GM10248 (cell line): Measurements from ENCODE around the gene NTF3.

Experiments used
- CTCF ChIA-PET: fragments of 300-600 bp; sonication (Branson Sonifier 250); formaldehyde crosslinking; extraction: SDS; loops from one replicate; lab custom pipeline; 2021; ENCODE audit warnings: antibody characterized with exemption; lab: Yijun Ruan, JAX
- POLR2A ChIA-PET: fragments of 350-650 bp; sonication (Branson Sonifier 250); formaldehyde crosslinking; extraction: SDS; loops from one replicate; lab custom pipeline; 2020; ENCODE audit warnings: antibody characterized with exemption; lab: Yijun Ruan, JAX
- DNase-seq: peaks from one replicate; pipeline ENCODE4 v3.0.0; 2012; ENCODE audit errors: extremely low spot score
- TF ChIP-seq, protein P1 (sequence below): IDR thresholded peaks from 2 replicates; pipeline ENCODE4 v1.5.1; 2012; ENCODE audit warnings: mild to moderate bottlenecking, low read depth; ENCODE audit errors: extremely low read depth, missing control alignments, control extremely low read depth

NTF3 gene

DNA sequence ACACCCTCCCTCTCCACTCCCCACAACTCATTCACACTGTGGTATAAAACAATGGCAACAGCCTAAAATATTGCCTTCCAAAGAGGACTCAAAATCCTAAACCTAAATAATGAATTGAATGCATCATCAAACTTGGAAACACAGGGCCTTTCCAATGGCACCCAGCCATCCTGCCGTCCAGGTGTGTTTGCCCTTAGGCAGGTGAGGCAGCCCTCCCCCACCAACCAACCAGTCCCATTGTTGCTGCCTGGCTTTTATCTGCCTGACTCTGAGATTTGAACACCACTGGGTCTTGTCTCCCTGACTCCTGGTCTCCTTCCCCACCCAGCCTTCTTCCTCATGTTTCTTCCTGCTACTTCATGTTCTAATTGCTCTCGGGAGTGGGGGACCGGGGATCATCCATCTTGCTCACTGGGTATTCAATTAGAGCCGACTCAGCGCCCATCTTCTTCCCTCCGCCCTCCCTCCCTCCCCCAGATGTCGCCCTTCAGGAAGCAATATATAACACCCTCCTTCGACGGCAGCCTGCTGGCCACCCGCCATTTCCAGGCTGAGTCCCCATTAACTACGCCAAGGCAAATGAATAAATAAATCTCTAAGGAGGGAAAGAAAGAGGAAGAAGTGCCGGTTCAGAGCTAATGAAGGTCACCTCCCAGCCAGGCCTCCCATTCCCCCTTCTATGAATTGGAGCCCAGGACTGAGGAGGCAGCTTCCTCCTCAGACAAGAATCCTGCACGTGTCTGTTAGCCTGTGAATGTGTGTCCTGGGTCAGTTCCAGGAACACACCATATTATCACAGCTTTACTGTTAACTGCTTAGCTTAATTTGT is 36.3 kb upstream of the NTF3 start:
- DNase-seq = no peak
- CTCF ChIA-PET = interaction anchor here (1.1 kb wide), 1 partner anchor 39 kb away, joined by 3 read pairs; no protein-coding TSS in a partner anchor
- TF ChIP-seq, protein P1, sequence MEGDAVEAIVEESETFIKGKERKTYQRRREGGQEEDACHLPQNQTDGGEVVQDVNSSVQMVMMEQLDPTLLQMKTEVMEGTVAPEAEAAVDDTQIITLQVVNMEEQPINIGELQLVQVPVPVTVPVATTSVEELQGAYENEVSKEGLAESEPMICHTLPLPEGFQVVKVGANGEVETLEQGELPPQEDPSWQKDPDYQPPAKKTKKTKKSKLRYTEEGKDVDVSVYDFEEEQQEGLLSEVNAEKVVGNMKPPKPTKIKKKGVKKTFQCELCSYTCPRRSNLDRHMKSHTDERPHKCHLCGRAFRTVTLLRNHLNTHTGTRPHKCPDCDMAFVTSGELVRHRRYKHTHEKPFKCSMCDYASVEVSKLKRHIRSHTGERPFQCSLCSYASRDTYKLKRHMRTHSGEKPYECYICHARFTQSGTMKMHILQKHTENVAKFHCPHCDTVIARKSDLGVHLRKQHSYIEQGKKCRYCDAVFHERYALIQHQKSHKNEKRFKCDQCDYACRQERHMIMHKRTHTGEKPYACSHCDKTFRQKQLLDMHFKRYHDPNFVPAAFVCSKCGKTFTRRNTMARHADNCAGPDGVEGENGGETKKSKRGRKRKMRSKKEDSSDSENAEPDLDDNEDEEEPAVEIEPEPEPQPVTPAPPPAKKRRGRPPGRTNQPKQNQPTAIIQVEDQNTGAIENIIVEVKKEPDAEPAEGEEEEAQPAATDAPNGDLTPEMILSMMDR = no peak
- POLR2A ChIA-PET = no interaction called here

DNA sequence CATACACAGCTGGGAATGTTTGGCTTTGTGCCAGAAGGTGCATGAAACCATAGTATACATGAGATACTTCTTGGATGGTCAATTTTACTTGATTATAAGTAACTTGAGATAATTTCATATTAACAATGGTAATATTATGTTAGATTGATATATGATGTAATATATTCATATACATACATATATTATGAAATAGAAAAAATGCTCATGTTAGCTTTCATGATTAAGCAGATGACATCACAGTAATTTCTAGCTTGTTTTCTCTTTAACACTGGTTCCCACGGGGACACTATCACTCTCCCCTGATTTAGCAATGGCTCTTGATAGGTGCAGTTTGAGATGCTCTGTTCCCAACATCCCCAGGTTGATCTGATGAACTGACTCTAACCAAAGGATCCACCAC is 35.4 kb upstream of the NTF3 start:
- TF ChIP-seq, protein P1 = no peak
- CTCF ChIA-PET = interaction anchor here (1.1 kb wide), 1 partner anchor 38 kb away, joined by 3 read pairs; no protein-coding TSS in a partner anchor
- POLR2A ChIA-PET = no interaction called here
- no peak for DNase-seq

DNA sequence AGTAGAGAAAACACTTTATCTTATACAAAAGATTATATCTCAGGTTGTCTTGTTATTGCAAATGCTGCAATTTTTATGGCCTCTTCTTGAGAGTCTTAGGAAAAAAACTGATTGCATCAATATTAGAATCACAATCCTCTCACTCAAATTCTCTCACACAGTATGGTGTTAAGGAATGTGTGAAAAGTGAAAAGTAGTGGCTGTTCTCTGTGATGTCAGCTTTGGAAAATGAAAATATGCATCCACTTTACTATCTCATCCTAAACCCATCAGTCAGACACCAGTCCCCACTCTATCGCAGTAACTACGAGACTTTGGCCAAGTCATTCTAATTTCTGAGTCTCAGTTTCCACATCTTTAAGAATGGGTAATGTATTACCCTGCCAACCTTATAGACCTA is 32.6 kb upstream of the NTF3 start:
- POLR2A ChIA-PET = no interaction called here
- DNase-seq = no peak
- CTCF ChIA-PET = no interaction called here
- TF ChIP-seq, protein P1 = no peak

DNA sequence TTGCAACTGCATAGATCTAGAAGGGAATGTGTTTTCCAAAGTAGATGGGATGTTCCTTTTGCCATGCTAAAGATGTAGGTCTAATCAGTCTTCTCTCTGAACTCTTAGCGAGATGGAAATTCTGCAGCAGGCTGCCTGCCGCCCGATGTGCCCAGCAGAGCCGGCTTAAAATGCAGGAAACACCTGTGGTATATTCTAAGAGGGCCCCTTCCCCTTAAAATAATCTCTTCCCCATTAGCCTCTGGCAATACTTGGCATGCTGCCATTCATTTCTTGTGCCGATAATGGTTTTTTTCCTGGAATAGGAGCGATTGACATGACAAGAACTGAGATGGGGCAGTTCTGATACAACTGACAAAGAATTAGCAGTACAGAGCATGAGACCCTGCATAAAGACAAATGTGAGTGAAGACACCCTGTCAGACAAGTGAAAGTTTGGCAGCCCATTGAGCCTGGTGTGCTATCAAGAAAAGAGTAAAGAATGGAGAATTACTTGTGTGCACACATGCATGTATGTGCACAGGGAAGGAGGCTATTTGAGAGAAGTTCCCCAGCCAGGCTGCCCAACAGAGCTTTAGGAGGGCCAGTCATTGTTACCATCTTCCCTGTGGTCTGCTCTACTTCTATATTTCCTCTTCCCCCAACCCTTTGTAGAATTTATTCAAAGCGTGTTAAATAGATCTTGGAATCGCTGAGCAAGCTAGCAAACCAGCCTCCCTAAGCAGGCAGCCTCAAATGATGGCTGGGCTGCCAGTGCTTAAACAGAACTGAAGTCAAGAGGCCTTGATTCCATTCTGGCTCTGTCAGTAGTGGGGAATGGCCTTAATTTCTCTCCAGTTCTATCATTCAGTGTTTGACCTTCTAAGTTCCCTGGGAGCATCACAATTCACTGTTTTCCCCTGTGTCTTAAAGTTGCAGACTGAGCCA is 29.6 kb upstream of the NTF3 start:
- POLR2A ChIA-PET = no interaction called here
- TF ChIP-seq, protein P1 = no peak
- CTCF ChIA-PET = no interaction called here
- no peak for DNase-seq

DNA sequence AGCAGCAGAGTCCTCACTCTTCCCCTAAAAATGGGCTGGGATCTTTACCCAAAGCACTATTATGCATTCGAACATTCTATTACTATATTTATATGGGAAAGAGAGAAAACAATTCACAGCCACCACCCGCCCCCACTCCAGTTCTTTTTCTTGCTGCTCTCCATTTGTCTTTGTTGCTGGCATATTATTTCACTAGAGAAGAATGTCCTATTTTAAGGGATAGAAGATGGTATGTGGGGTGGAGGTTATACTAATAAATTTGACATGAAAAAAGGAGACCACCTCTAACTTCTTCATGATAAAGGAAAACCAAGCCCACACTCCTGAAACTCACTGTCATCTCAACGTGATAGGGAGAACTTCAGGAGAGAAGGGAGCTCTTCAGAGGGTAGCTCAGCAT is 28.5 kb upstream of the NTF3 start:
- CTCF ChIA-PET = no interaction called here
- TF ChIP-seq, protein P1 = no peak
- DNase-seq = no peak
- POLR2A ChIA-PET = no interaction called here

DNA sequence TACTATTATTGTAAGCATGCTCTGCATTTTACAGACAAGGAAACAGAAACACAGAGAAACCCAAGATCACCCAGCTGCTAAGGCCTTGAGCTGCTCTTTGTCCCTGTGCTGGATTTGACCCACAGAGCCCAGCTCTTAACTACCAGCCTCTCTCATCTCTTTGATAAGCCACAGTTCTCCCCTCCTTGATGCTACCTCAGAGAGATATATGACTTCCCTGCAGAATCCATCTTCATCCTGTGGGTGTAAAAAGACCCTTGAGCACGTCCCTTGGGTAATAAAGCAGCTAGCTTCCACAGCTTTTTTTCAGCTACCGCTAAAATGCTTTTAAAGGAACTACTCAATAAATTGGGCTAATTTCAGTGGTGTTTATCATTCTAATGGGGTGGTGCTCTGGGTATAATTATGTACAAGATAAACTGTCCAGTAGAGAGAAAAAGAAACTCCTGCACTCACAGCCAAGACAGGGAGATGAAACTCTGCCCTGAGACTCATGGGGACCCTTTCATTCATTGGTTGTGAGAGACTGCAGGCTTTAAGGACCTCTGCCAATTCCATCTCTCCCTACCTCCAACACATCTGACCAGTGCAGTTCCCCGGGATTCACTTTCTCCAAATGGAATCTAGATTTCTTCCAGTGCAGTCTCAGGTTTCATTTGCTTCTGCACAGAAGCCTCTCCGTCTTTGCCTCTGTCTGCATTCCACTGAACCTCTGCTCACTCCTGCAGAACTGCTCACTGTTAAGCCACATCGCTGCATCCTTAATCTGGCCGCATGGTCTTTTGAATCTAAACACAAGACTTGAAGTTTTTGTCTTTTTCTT is 24.7 kb upstream of the NTF3 start:
- TF ChIP-seq, protein P1 = no peak
- ChIA-PET POLR2A (no interaction called here), CTCF (no interaction called here)
- DNase-seq = no peak
